Neural cell (in vitro differentiated cells): ENCODE results near the gene AGR2.

ENCODE experiments used
- CTCF ChIP-seq: fragments of 450-650 bp; IDR thresholded peaks from 2 replicates; pipeline ENCODE4 v1.5.1; 2014; ENCODE audit warnings: antibody characterized with exemption, mild to moderate bottlenecking, moderate library complexity; ENCODE audit not compliant: poor library complexity, severe bottlenecking
- SMC3 ChIP-seq: fragments of 450-650 bp; conservative IDR thresholded peaks from 2 replicates; pipeline ENCODE4 v1.6.1; 2014; ENCODE audit warnings: antibody characterized with exemption, mild to moderate bottlenecking, moderate library complexity; ENCODE audit not compliant: poor library complexity

GRCh38 chr7:16754856-16755317 is 49.9 kb downstream of the AGR2 start:
- no peak for TF ChIP-seq SMC3
- no peak for TF ChIP-seq CTCF
